Tibial nerve (tissue), 4 donors: ENCODE data around the gene AMACR. TPM values are rescaled to one million over a fixed set of nuclear protein-coding genes. Genes with fewer than 3 reads are reported as not detected.

Source experiments
- DNase-seq, 2 donors: peaks; one replicate each; pipeline ENCODE4 v3.0.0-alpha.2; 2019; ENCODE audit warnings: low spot score in 2 of 2
- H3K27ac ChIP-seq, 4 donors: fragments of 200-600 bp; sonication (generic) in 3 of 4; one replicate each; pipeline ENCODE4 v1.5.1; 2017 to 2019; ENCODE audit warnings: mild to moderate bottlenecking in 1 of 4
- H3K27me3 ChIP-seq, 2 donors: fragments of 200-600 bp; sonication (generic) in 1 of 2; one replicate each; pipeline versions ENCODE4 v1.5.1 to v1.6.0; 2017 to 2019
- H3K36me3 ChIP-seq, 3 donors: fragments of 200-600 bp; sonication (generic); one replicate each; pipeline ENCODE4 v1.5.1; 2018 to 2019
- H3K4me1 ChIP-seq, 4 donors: fragments of 200-600 bp; sonication (generic) in 3 of 4; one replicate each; pipeline ENCODE4 v1.5.1; 2017 to 2019
- H3K4me3 ChIP-seq, 4 donors: fragments of 200-600 bp; sonication (generic) in 3 of 4; one replicate each; pipeline ENCODE4 v1.5.1; 2017 to 2019; ENCODE audit warnings: mild to moderate bottlenecking in 1 of 4, moderate library complexity in 1 of 4
- H3K9me3 ChIP-seq, 4 donors: fragments of 200-600 bp; sonication (generic) in 3 of 4; one replicate each; pipeline ENCODE4 v1.5.1; 2017 to 2019
- EP300 ChIP-seq, 2 donors: sonication (generic); formaldehyde crosslinking; IDR thresholded peaks; one replicate each; pipeline ENCODE4 v1.6.1; 2017; ENCODE audit warnings: antibody characterized with exemption in 2 of 2, mild to moderate bottlenecking in 1 of 2
- POLR2A ChIP-seq, 2 donors: fragments of 450-650 bp; IDR thresholded peaks; one replicate each; pipeline ENCODE4 v1.6.1; 2017; ENCODE audit warnings: antibody characterized with exemption in 2 of 2, mild to moderate bottlenecking in 2 of 2, moderate library complexity in 2 of 2
- WGBS, 2 donors: methylation state at CpG; one replicate each; pipeline ENCODE4 v1.1.5; 2018; 5-methylcytosine and 5-hydroxymethylcytosine counted together
- total RNA-seq, 4 donors: library from RNA; depleted of rRNA; stranded (reverse); fragments of >200 nt; gene quantifications; one replicate each; pipeline ENCODE4 v1.1.0, GENCODE V29; 2016
- TF ChIP-seq, protein P1 (sequence below), 5 experiments: fragments of 200-600 bp in 3 of 5; fragments of 450-650 bp in 2 of 5; sonication (generic) in 3 of 5; IDR thresholded peaks; one replicate each; pipeline ENCODE4 v1.5.1; 2016 to 2019; ENCODE audit warnings: antibody characterized with exemption in 5 of 5, mild to moderate bottlenecking in 3 of 5, moderate library complexity in 2 of 5

Gene AMACR
- total RNA-seq, 4 donors from 2014 or later = 3.7 to 10.7 (median 7.5) TPM

DNA sequence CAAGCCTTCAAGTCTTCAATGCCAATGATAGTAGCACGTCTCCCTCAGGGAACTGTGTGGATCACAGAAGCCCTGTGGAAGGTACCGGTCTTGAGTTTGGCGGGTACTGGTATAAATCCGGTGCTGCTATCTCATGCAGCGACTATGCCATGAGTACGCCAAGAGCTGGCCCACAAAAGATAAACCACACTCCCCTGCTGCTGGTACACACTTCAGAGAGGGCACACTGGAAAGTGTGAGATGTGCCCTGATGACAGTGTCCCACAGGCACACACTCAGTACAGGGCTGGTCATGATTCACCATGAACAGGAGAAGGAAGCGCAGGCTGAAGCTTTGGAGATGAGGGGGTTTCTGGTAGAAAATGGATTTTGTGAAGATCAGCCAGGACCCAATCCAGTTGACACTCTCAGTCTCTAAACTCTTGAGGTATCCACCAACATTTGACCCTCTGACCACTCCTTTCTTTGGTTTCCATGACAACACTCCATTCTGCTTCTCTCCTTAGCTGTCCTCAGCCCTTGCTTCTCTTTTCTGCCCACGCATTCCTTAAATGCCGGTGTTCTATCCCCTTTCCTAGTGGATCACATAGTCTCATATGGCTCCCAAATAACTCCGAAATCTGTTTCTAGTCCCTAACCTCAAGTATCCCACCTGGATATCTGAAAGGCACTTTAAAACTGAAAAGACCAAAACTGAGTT lies 5.1 kb downstream of the AMACR start:
- peaks cover 0 to 10% (median 7%) of the 10 kb centered on the region in 4 donors for H3K4me1 ChIP-seq
- no peak for DNase-seq
- H3K4me3 ChIP-seq = no peak overlapping the region
- H3K9me3 ChIP-seq = no peaks in the 10 kb centered on the region
- H3K27ac ChIP-seq = no peak overlapping the region
- 94 to 96% methylated on average over 10 of the region's 10 CpGs for WGBS, 2 donors
- H3K27me3 ChIP-seq = no peaks in the 10 kb centered on the region
- no peak for TF ChIP-seq EP300 (IDR thresholded peaks at IDR 0.05)
- TF ChIP-seq, protein P1, sequence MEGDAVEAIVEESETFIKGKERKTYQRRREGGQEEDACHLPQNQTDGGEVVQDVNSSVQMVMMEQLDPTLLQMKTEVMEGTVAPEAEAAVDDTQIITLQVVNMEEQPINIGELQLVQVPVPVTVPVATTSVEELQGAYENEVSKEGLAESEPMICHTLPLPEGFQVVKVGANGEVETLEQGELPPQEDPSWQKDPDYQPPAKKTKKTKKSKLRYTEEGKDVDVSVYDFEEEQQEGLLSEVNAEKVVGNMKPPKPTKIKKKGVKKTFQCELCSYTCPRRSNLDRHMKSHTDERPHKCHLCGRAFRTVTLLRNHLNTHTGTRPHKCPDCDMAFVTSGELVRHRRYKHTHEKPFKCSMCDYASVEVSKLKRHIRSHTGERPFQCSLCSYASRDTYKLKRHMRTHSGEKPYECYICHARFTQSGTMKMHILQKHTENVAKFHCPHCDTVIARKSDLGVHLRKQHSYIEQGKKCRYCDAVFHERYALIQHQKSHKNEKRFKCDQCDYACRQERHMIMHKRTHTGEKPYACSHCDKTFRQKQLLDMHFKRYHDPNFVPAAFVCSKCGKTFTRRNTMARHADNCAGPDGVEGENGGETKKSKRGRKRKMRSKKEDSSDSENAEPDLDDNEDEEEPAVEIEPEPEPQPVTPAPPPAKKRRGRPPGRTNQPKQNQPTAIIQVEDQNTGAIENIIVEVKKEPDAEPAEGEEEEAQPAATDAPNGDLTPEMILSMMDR (IDR thresholded peaks at IDR 0.05) = no peak
- no peak for TF ChIP-seq POLR2A (IDR thresholded peaks at IDR 0.05)
- H3K36me3 ChIP-seq = peaks cover 0 to 34% (median 0%) of the 10 kb centered on the region in 3 donors

DNA sequence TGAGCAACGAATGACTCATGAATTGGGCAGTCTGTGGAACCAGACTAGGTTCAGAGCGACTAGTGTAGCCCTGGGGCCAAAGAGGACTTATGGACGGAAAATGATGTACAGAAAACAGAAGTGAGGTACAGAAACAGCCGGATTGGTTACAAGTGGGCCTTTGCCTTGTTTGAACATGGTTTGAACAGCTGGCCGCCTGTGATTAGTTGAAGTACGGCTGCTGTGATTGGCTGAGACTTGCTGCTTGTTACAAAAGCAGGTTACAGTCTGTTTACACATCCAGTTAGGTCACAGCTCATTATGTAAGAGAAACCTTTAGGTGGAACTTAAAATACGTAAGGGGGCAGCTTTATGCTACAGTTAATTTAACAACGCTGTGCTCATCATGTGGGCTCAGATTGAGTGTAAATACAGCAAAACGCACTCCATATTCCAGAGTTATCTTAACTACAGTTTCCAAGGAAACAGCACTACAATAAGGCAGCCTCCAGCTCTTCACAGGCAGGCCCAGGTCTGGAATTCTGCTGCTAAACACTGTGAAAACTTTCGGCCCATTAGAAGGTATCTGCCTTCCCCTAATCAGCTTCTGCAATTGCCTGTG lies 6.5 kb downstream of the AMACR start:
- Histone ChIP-seq H3K27me3 (no peaks in the 10 kb centered on the region), H3K27ac (no peak overlapping the region), H3K4me3 (no peak overlapping the region), H3K4me1 (peaks cover 0 to 11% (median 2%) of the 10 kb centered on the region in 4 donors), H3K9me3 (no peaks in the 10 kb centered on the region), H3K36me3 (peaks cover 0 to 34% (median 0%) of the 10 kb centered on the region in 3 donors)
- 67 to 74% methylated on average over 10 of the region's 10 CpGs for WGBS, 2 donors
- DNase-seq = no peak
- TF ChIP-seq POLR2A (IDR thresholded peaks at IDR 0.05) (no peak), EP300 (IDR thresholded peaks at IDR 0.05) (no peak)
- TF ChIP-seq, protein P1 (IDR thresholded peaks at IDR 0.05) = no peak

DNA sequence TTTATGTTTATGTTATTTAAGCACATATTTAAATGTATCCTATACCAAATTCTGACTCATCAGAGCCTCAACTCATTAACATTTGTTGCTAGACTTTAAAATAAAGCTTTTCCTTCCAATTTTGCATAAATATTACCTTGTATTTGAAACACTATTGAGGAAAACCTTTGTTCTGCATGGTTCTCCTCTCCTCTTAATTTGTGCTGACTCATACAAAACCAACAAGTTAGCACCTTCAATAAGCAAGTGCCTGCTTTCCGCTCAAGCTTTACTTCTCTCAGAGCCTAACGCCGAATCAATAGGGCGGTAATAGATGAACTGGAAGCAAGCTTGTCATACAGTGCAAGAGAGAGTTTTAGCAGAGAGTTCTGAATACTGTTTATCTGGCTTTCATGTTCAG lies 7.9 kb downstream of the AMACR start:
- peaks cover 0 to 36% (median 0%) of the 10 kb centered on the region in 3 donors for H3K36me3 ChIP-seq
- H3K9me3 ChIP-seq = no peaks in the 10 kb centered on the region
- no peak for DNase-seq
- TF ChIP-seq, protein P1 (IDR thresholded peaks at IDR 0.05) = no peak
- no peak for TF ChIP-seq POLR2A (IDR thresholded peaks at IDR 0.05)
- TF ChIP-seq EP300 (IDR thresholded peaks at IDR 0.05) = no peak
- no peak overlapping the region for H3K27ac ChIP-seq
- H3K27me3 ChIP-seq = no peaks in the 10 kb centered on the region
- WGBS, 2 donors = 90 to 93% methylated on average over 4 of the region's 4 CpGs
- peaks cover 0 to 17% (median 2%) of the 10 kb centered on the region in 4 donors for H3K4me1 ChIP-seq
- no peak overlapping the region for H3K4me3 ChIP-seq

DNA sequence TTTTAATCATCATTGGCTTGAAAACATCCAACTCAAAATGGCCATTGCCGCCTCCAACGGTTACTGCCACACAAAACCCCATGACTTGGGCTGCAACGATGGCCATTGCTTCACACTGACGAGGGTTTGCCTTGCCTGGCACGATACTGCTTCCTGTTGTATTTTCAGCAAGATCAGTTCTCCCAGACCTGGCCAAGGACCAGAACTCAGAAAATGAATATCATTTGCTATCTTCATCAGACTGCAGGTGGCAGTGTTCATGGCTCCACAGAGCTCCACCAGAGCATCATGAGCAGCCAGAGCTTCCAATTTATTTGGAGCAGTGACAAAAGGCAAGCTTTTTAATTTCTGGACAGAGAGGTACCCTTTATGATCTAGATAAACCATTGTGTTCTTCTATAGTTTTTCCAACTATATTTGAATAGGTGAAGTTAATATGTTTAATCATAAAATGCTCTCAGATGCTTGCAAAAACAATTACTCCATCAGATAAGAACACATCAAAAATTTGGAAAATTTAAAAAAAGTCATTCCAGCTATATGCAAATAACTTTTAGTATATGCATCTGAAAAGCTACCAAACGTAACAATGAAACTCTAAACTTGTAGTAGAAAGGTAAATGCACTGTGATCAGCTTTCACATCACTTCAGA lies 10.4 kb downstream of the AMACR start:
- Histone ChIP-seq H3K9me3 (no peaks in the 10 kb centered on the region), H3K27me3 (no peaks in the 10 kb centered on the region), H3K4me1 (peaks cover 0 to 17% (median 2%) of the 10 kb centered on the region in 4 donors), H3K27ac (peak overlapping the region in 1 of 4 donors; percentile 24), H3K4me3 (no peak overlapping the region), H3K36me3 (peaks cover 0 to 26% (median 0%) of the 10 kb centered on the region in 3 donors)
- WGBS, 2 donors = 34 to 36% methylated on average over 6 of the region's 6 CpGs
- TF ChIP-seq, protein P1 (IDR thresholded peaks at IDR 0.05) = peak; percentile 39 to 60 (median 49)
- TF ChIP-seq POLR2A (IDR thresholded peaks at IDR 0.05) (no peak), EP300 (IDR thresholded peaks at IDR 0.05) (peak in 1 of 2 donors; percentile 60)
- peak; percentile 31 to 78 for DNase-seq
